GM06990 (cell line): ENCODE results near the gene RPS6KA5.

Source experiments
- DNase-seq: peaks from one replicate; pipeline ENCODE4 v3.0.0-alpha.2; 2011; ENCODE audit not compliant: insufficient read length; ENCODE audit errors: extremely low read depth
- H3K27me3 ChIP-seq: replicated peaks from 2 replicates; pipeline ENCODE4 v1.6.0; 2011; ENCODE audit warnings: low read length; ENCODE audit not compliant: control insufficient read depth, insufficient read depth
- H3K36me3 ChIP-seq: 2 replicates; pipeline ENCODE4 v1.5.1; 2011; ENCODE audit warnings: low read length; ENCODE audit not compliant: control insufficient read depth, insufficient read depth
- H3K4me3 ChIP-seq: replicated peaks from 2 replicates; pipeline ENCODE4 v1.5.1; 2011; ENCODE audit warnings: low read depth, mild to moderate bottlenecking, control low read depth, low read length
- TF ChIP-seq, protein P1 (sequence below): IDR thresholded peaks from 2 replicates; pipeline ENCODE4 v1.5.1; 2011; ENCODE audit warnings: low read length, control low read depth, mild to moderate bottlenecking, inconsistent platforms; ENCODE audit not compliant: insufficient read depth, poor library complexity, severe bottlenecking

The RPS6KA5 gene

DNA sequence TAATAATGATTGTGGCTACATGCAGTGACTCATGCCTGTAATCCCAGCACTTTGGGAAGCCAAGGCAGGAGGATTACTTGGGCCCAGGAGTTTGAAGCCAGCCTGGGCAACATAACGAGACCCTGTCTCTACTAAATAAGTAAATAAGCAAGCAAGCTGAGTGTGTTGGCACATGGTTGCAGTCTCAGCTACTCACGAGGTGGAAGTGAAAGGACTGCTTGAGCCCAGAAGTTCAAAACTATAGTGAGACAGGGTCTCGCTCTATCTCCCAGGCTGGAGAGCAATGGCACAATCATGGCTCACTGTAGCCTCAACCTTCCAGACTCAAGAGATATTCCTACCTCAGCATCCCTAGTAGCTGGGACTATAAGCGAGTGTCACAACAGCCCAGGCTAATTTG is 64.7 kb downstream of the RPS6KA5 start:
- no peak for DNase-seq
- Histone ChIP-seq H3K36me3 (no peaks in the 10 kb centered on the region), H3K27me3 (no peaks in the 10 kb centered on the region), H3K4me3 (no peak overlapping the region)
- TF ChIP-seq, protein P1, sequence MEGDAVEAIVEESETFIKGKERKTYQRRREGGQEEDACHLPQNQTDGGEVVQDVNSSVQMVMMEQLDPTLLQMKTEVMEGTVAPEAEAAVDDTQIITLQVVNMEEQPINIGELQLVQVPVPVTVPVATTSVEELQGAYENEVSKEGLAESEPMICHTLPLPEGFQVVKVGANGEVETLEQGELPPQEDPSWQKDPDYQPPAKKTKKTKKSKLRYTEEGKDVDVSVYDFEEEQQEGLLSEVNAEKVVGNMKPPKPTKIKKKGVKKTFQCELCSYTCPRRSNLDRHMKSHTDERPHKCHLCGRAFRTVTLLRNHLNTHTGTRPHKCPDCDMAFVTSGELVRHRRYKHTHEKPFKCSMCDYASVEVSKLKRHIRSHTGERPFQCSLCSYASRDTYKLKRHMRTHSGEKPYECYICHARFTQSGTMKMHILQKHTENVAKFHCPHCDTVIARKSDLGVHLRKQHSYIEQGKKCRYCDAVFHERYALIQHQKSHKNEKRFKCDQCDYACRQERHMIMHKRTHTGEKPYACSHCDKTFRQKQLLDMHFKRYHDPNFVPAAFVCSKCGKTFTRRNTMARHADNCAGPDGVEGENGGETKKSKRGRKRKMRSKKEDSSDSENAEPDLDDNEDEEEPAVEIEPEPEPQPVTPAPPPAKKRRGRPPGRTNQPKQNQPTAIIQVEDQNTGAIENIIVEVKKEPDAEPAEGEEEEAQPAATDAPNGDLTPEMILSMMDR: no peak

DNA sequence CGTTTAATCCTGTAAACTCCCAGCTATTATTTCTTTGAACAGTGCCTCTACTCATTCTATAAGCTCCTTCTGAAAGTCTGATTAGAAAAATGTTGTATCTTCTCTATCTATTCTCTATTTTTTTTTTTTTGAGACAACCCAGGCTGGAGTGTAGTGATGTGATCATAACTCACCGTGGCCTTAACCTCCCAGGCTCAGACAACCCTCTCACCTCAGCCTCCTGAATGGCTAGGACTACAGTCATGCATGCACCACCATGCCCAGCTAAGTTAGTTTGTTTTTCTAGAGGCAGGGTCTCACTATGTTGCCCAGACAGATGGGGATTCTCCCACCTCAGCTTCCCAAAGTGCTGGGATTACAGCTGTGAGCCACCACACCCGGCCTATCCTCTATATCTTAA is 66.6 kb downstream of the RPS6KA5 start:
- no peaks in the 10 kb centered on the region for H3K36me3 ChIP-seq
- TF ChIP-seq, protein P1: no peak

GRCh38 chr14:90991690-90992443 is 68.6 kb downstream of the RPS6KA5 start:
- no peak overlapping the region for H3K4me3 ChIP-seq
- TF ChIP-seq, protein P1: no peak
- H3K27me3 ChIP-seq: no peaks in the 10 kb centered on the region
- no peaks in the 10 kb centered on the region for H3K36me3 ChIP-seq
- no peak for DNase-seq

More for the DNA sequence above, 66.6 kb downstream of the RPS6KA5 start:
- Histone ChIP-seq H3K4me3 (no peak overlapping the region), H3K27me3 (no peaks in the 10 kb centered on the region)
- DNase-seq: no peak

GRCh38 chr14:90990141-90990540 is 70.3 kb downstream of the RPS6KA5 start:
- TF ChIP-seq, protein P1: no peak

GRCh38 chr14:90987140-90987539 is 73.3 kb downstream of the RPS6KA5 start:
- DNase-seq: no peak
- no peaks in the 10 kb centered on the region; the same call in 1 of the 2 replicates for H3K36me3 ChIP-seq
- H3K4me3 ChIP-seq: no peak overlapping the region
- H3K27me3 ChIP-seq: no peaks in the 10 kb centered on the region
- TF ChIP-seq, protein P1: no peak

More at GRCh38 chr14:90990141-90990540, 70.3 kb downstream of the RPS6KA5 start:
- no peak for DNase-seq
- H3K4me3 ChIP-seq: no peak overlapping the region
- H3K36me3 ChIP-seq: no peaks in the 10 kb centered on the region; the same call in 1 of the 2 replicates
- H3K27me3 ChIP-seq: no peaks in the 10 kb centered on the region
